ENCODE measurements around the gene CLDN7.

Gene CLDN7

DNA sequence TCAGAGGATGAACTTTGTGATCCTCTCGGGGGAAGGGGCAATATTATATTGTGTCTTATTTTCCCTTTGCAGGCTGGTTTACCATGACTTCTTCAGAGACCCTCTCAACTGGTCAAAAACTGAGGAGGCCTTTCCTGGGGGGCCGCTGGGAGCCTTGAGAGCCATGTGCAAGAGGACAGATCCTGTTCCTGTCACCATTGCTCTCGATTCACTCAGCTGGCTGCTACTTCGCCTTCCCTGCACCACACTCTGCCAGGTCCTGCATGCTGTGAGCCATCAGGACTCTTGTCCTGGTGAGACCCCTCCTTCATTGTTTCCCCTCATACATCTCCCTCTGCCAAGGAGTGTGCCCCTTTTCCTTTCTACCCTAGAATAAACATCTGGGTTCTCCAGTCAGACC lies 7.8 kb downstream of the CLDN7 start:
- TF ChIP-seq, protein P1, sequence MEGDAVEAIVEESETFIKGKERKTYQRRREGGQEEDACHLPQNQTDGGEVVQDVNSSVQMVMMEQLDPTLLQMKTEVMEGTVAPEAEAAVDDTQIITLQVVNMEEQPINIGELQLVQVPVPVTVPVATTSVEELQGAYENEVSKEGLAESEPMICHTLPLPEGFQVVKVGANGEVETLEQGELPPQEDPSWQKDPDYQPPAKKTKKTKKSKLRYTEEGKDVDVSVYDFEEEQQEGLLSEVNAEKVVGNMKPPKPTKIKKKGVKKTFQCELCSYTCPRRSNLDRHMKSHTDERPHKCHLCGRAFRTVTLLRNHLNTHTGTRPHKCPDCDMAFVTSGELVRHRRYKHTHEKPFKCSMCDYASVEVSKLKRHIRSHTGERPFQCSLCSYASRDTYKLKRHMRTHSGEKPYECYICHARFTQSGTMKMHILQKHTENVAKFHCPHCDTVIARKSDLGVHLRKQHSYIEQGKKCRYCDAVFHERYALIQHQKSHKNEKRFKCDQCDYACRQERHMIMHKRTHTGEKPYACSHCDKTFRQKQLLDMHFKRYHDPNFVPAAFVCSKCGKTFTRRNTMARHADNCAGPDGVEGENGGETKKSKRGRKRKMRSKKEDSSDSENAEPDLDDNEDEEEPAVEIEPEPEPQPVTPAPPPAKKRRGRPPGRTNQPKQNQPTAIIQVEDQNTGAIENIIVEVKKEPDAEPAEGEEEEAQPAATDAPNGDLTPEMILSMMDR (IDR thresholded peaks at IDR 0.05; ENCODE audit: low read depth, low read length) = no peak
- in situ Hi-C loops (cut with HindIII; ENCODE audit: low sequenced_read_pairs) = no loop called here
- no peak for DNase-seq (ENCODE audit: low read depth, low spot score)
- H3K4me3 ChIP-seq (ENCODE audit: low read depth, low read length) = no peak overlapping the region

DNA sequence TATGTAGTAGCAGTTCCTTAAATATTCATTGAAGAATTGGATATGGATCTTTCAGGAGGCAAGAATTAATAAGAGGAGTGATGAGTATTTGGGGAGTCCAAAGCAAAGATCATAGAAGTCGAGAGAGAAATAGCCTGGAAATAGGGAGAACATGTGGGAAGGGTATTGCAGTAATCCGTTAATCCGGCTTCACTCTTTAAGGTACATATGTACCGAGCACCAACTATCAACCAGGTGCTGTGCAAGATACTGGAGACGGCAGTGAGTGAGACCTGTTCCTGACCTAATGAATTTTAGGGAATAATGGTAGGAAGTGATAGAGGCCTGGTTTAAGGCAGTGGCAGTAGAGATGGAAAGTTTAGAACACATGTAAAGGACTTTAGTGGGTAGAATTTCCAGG lies 9.2 kb downstream of the CLDN7 start:
- DNase-seq (ENCODE audit: low read depth, low spot score) = no peak
- in situ Hi-C loops (cut with HindIII; ENCODE audit: low sequenced_read_pairs) = no loop called here
- H3K4me3 ChIP-seq (ENCODE audit: low read depth, low read length) = peak overlapping the region; percentile 82
- TF ChIP-seq, protein P1 (IDR thresholded peaks at IDR 0.05; ENCODE audit: low read depth, low read length) = no peak

DNA sequence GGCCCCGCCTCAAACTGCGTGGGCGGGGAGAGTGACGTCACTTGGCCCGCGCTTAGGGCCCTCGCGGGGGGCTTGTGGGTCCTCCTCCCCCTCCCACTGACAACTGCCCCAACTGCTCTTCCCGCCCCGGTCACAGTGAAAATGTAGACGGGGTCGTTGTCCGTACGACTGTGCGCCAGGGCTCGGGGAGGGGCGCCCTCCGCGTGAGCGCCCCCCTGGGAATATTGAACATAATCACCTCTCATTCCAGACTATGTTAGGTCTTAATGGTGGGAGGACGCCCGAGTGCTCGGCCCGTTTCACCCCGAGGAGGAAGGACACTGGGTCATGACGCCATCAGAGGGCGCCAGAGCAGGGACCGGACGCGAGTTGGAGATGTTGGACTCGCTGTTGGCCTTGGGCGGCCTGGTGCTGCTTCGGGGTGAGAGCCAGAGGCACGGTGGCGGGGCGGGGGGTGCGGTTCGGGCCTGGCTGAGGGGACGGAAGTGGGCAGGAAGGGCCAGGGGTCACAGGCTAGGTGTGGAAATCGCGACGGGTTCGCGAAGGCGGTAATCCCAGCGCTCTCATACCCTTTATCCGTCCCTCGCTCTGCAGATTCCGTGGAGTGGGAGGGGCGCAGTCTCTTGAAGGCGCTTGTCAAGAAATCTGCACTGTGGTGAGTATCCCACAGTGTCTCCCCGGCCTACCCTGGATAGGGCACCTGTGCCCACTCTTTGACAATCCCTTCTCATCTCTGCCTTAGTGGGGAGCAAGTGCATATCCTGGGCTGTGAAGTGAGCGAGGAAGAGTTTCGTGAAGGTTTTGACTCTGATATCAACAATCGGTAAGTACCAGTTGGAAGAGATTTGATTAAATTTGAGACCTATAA lies 9.9 kb downstream of the CLDN7 start, which contains the start of gene ELP5:
TSS of gene ELP5 (plus strand) at position 40 of the 868 bp plus-strand sequence. CDS start at position 376, 336 bp downstream.
- in situ Hi-C loops (cut with HindIII; ENCODE audit: low sequenced_read_pairs) = no loop called here
- DNase-seq (ENCODE audit: low read depth, low spot score) = peak; percentile 96
- TF ChIP-seq, protein P1 (IDR thresholded peaks at IDR 0.05; ENCODE audit: low read depth, low read length) = peak; percentile 4
- H3K4me3 ChIP-seq (ENCODE audit: low read depth, low read length) = peak within 1 kb of the TSS; percentile 82

DNA sequence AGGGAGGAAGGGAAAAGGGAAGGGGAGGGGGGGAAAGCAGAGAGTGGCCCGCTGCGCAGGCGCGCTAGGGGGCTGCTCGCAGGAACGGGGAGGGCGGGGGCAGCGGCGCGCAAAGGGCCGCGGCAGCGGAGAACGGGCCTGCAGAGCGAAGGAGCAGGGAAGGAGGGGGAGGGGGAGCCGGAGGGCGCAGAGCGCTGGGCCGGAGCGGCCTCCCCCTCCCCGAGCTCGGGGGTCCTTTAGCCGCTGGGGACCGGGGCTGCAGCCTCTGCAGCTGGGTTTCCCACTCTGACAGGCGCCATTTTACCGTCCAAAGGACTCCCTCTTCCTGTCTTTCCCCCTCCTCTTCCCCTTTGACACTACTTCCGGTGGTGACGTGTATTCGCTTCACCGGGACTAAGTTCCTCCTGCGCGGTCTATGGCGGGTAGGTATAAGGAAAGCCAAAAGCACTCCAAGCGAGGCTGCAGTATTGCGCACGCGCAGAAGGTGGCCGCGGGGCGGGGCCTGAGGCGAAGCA lies 10.6 kb downstream of the CLDN7 start, which contains the start of gene CTDNEP1:
TSS of gene CTDNEP1 (minus strand) at position 74 of the 515 bp plus-strand sequence. CDS start 438 bp downstream, outside the sequence.
- peak within 1 kb of the TSS; percentile 82 for H3K4me3 ChIP-seq (ENCODE audit: low read depth, low read length)

DNA sequence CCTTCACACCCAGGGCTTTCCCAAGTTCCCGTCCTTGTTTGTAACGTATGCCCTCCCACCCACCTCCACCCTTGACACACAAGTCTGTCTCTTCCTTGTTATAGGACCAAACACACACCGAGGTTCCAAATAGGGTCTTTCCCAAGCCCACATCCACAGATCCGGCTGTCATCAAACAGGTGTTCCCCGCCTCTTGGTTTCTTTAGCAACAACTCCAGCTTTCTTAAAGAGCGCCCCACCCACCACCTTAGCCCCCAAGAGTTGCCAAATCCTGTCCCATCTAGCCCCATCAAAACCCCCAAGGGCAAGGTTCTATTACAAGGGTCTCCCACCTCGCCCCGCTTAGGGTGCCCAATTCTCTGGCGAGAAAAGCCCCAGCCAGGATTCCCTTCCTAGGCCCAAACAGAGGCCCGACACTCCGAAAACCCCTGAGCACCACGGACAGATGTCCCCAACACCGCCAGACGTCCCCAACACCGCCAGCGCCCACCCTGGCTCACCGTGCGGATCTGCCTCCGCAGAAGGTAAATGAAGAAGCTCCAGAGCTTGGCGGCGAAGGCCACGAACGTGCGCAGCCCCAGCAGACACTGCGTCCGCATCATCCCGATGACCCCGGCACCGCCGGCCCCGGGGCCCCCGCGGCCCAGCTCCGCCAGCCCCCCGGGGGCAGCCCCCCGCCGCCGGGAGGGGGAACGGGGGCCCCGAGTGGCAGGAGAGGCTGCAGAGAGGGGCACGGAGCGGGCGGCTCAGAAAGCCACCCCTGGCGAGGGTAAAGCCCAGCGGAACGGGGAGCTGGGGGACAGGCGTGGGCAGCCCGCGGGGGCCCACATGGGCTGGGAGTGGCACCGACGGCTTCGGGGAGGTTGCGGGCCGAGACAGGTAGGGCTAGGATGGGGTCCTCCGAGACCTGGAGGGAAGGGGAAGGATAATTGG lies 11.3 kb downstream of the CLDN7 start:
- H3K4me3 ChIP-seq (ENCODE audit: low read depth, low read length) = peak overlapping the region; percentile 82
- TF ChIP-seq, protein P1 (IDR thresholded peaks at IDR 0.05; ENCODE audit: low read depth, low read length) = no peak
- DNase-seq (ENCODE audit: low read depth, low spot score) = no peak
- in situ Hi-C loops (cut with HindIII; ENCODE audit: low sequenced_read_pairs) = no loop called here

More for the DNA sequence above, 10.6 kb downstream of the CLDN7 start, which contains the start of gene CTDNEP1:
- TF ChIP-seq, protein P1 (IDR thresholded peaks at IDR 0.05; ENCODE audit: low read depth, low read length) = no peak
- in situ Hi-C loops (cut with HindIII; ENCODE audit: low sequenced_read_pairs) = no loop called here
- peak; percentile 100 for DNase-seq (ENCODE audit: low read depth, low spot score)

DNA sequence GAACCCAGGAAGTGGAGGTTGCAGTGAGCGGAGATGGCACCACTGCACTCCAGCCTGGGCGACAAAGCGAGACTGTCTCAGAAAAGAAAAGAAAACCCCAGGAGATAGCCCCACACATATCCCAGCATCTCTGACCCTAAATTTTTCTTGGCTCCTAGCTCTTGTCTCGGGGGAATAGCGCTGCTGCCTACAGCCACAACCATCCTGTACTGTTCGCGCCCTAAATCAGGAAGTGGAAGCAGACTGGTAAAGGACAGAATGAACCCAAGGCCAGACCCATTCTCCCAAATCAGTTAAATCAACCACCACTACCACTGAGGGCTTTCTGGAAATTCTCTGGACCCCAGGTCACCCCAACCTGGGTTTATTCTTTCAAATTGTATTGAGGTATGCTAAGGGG lies 12.4 kb downstream of the CLDN7 start:
- TF ChIP-seq, protein P1 (IDR thresholded peaks at IDR 0.05; ENCODE audit: low read depth, low read length) = no peak
- DNase-seq (ENCODE audit: low read depth, low spot score) = no peak
- in situ Hi-C loops (cut with HindIII; ENCODE audit: low sequenced_read_pairs) = no loop called here
- H3K4me3 ChIP-seq (ENCODE audit: low read depth, low read length) = peak overlapping the region; percentile 82
